HepG2 (cell line): Measurements from ENCODE around the gene ESYT3. TPM values are rescaled to one million over a fixed set of nuclear protein-coding genes. Genes with fewer than 3 reads are reported as not detected.

ENCODE experiments used
- ATAC-seq: fragments of 200-7000 bp; cut with Tn5 transposase; 3 replicates; pipeline ENCODE4 v1.9.1; 2020; ENCODE audit warnings: mild to moderate bottlenecking, moderate library complexity
- BruUV-seq: library from RNA; stranded (reverse); fragments of 400-500 nt; replicated peaks from 2 replicates; lab custom pipeline; 2021; lab: Mats Ljungman, UMichigan
- CTCF ChIA-PET: fragments of 300-600 bp; formaldehyde crosslinking; extraction: SDS; loops from one replicate; lab custom pipeline; 2021; ENCODE audit warnings: low total read pairs, inconsistent platforms, low intra/inter-chr PET ratio; lab: Yijun Ruan, JAX
- POLR2A ChIA-PET: fragments of 350-600 bp; sonication (Branson Sonifier 250); formaldehyde crosslinking; loops from one replicate; lab custom pipeline; 2020; ENCODE audit warnings: antibody characterized with exemption, inconsistent platforms; lab: Yijun Ruan, JAX
- DNase-seq: peaks from one replicate; pipeline ENCODE4 v3.0.0-alpha.2; 2015; ENCODE audit warnings: low spot score
- FAIRE-seq: peaks from 3 replicates; lab custom pipeline; 2011; peaks lifted over from hg19 to GRCh38; lab: Jason Lieb, UNC
- H2AFZ ChIP-seq: one replicate; pipeline ENCODE4 v1.6.1; 2011; ENCODE audit warnings: low read length, inconsistent platforms
- H3K27ac ChIP-seq: fragments of 300-600 bp; 3 replicates; pipeline ENCODE4 v1.8.0; 2011; ENCODE audit warnings: mixed run types, mild to moderate bottlenecking, mixed read lengths, low read length, inconsistent platforms; ENCODE audit not compliant: insufficient read depth; ENCODE audit errors: extremely low read length
- H3K27me3 ChIP-seq, 2 experiments: fragments of 200-600 bp in 1 of 2; 2 replicates in 1 of 2; 3 replicates in 1 of 2; pipeline versions ENCODE4 v1.6.0 to v1.8.0; 2011; ENCODE audit warnings: low read length in 2 of 2, mild to moderate bottlenecking in 2 of 2, moderate library complexity in 2 of 2, inconsistent platforms in 1 of 2; ENCODE audit not compliant: insufficient read depth in 2 of 2, control insufficient read depth in 1 of 2
- H3K36me3 ChIP-seq, 2 experiments: fragments of 200-600 bp in 1 of 2; replicated peaks in 1 of 2; 2 replicates in 1 of 2; 3 replicates in 1 of 2; pipeline versions ENCODE4 v1.5.1 to v1.8.0; 2011; ENCODE audit warnings: low read length in 2 of 2, inconsistent platforms in 1 of 2; ENCODE audit not compliant: insufficient read depth in 2 of 2, control insufficient read depth in 1 of 2
- H3K4me1 ChIP-seq: 2 replicates; pipeline ENCODE4 v1.5.1; 2012; ENCODE audit warnings: low read length, inconsistent platforms; ENCODE audit not compliant: insufficient read depth
- H3K4me2 ChIP-seq: 2 replicates; pipeline ENCODE4 v1.6.0; 2011; ENCODE audit warnings: low read depth, low read length, inconsistent platforms
- H3K4me3 ChIP-seq, 3 experiments: fragments of 200-600 bp in 1 of 3; sonication (generic), shearing (Covaris generic) in 1 of 3; replicated peaks in 1 of 3; 2 replicates each; pipeline ENCODE4 v1.5.1; 2011 to 2016; ENCODE audit warnings: low read length in 3 of 3, inconsistent platforms in 2 of 3, low read depth in 2 of 3, mild to moderate bottlenecking in 2 of 3, control low read depth in 1 of 3, mixed read lengths in 1 of 3; ENCODE audit not compliant: insufficient read depth in 1 of 3
- H3K79me2 ChIP-seq: one replicate; pipeline ENCODE4 v1.6.1; 2011; ENCODE audit warnings: low read length, inconsistent platforms; ENCODE audit not compliant: insufficient read depth
- H3K9ac ChIP-seq: 2 replicates; pipeline ENCODE4 v1.6.0; 2011; ENCODE audit warnings: mild to moderate bottlenecking, low read depth, low read length, inconsistent platforms; ENCODE audit not compliant: insufficient read depth
- H3K9me3 ChIP-seq: 2 replicates; pipeline ENCODE4 v1.5.1; 2012; ENCODE audit warnings: mild to moderate bottlenecking, low read length
- H4K20me1 ChIP-seq: 2 replicates; pipeline ENCODE4 v1.6.0; 2011; ENCODE audit warnings: inconsistent platforms, mild to moderate bottlenecking, low read length, moderate library complexity; ENCODE audit not compliant: insufficient read depth
- BRCA1 ChIP-seq: sonication (generic); formaldehyde crosslinking; IDR thresholded peaks from 2 replicates; pipeline ENCODE4 v1.4.0; 2020; ENCODE audit warnings: missing genetic modification reagents
- HHEX ChIP-seq: IDR thresholded peaks from 2 replicates; pipeline ENCODE4 v1.6.1; 2016; ENCODE audit warnings: control low read depth
- NCOA1 ChIP-seq: sonication (generic); formaldehyde crosslinking; IDR thresholded peaks from 2 replicates; pipeline ENCODE4 v1.9.0; 2021; ENCODE audit warnings: missing genetic modification reagents
- TBX3 ChIP-seq: fragments of 450-650 bp; IDR thresholded peaks from 2 replicates; pipeline ENCODE4 v1.6.1; 2017; ENCODE audit warnings: antibody characterized with exemption, mild to moderate bottlenecking, inconsistent platforms, borderline replicate concordance
- U2AF2 ChIP-seq: fragments of 200-400 bp; formaldehyde crosslinking; IDR thresholded peaks from 2 replicates; pipeline ENCODE4 v1.6.1; 2017; ENCODE audit warnings: low read depth, mild to moderate bottlenecking, low read length
- XRCC5 ChIP-seq: fragments of 200-400 bp; formaldehyde crosslinking; optimal IDR thresholded peaks from 2 replicates; pipeline ENCODE3; 2017; ENCODE audit warnings: mild to moderate bottlenecking, low read length
- ZNF160 ChIP-seq: sonication (generic); formaldehyde crosslinking; IDR thresholded peaks from 2 replicates; pipeline ENCODE4 v1.8.0; 2022; ENCODE audit warnings: mild to moderate bottlenecking, inconsistent platforms, missing genetic modification reagents
- ZNF296 ChIP-seq: sonication (generic); formaldehyde crosslinking; conservative IDR thresholded peaks from 2 replicates; pipeline ENCODE4 v1.5.0; 2020; ENCODE audit warnings: mild to moderate bottlenecking, missing genetic modification reagents
- ZNF33B ChIP-seq: sonication (generic); formaldehyde crosslinking; IDR thresholded peaks from 2 replicates; pipeline ENCODE4 v1.5.1; 2020; ENCODE audit warnings: mild to moderate bottlenecking, missing genetic modification reagents
- ZSCAN30 ChIP-seq: sonication (generic); formaldehyde crosslinking; IDR thresholded peaks from 2 replicates; pipeline ENCODE4 v1.5.0; 2020; ENCODE audit warnings: mild to moderate bottlenecking, missing genetic modification reagents
- WGBS: methylation state at CpG from one replicate; pipeline ENCODE4 v1.1.6; 2017; ENCODE audit warnings: low lambda C conversion rate; 5-methylcytosine and 5-hydroxymethylcytosine counted together
- in situ Hi-C: cut with HindIII; loops from 2 replicates; pipeline ENCODE4 v1.10.0; 2017; ENCODE audit warnings: low pct_unique_long_range_greater_than_20kb; ENCODE audit not compliant: extremely low pct_ligation_motif_present
- intact Hi-C: fragments of 100-400 bp; cut with micrococcal nuclease; formaldehyde crosslinking; loops from one replicate; pipeline ENCODE4 v1.10.0; 2022; ENCODE audit not compliant: unreplicated experiment
- polyA plus RNA-seq, 8 experiments: library from polyadenylated mRNA; depleted of rRNA in 3 of 8; stranded (reverse) in 7 of 8; unstranded in 1 of 8; fragments of >200 nt; fragmentation: Illumina TruSeq in 4 of 8; extraction: Trizol in 4 of 8; gene quantifications; 2 replicates each; pipeline versions ENCODE4 v1.2.1 to v1.2.3, GENCODE V29; 2011 to 2016; ENCODE audit warnings: low read depth in 4 of 8, missing spikeins in 1 of 8, mixed read lengths in 1 of 8; ENCODE audit not compliant: insufficient read depth in 1 of 8
- total RNA-seq, 5 experiments: library from RNA; depleted of rRNA; stranded (reverse); fragments of >200 nt; fragmentation: Illumina TruSeq; extraction: Trizol; gene quantifications; 2 replicates each; pipeline ENCODE4 v1.2.3, GENCODE V29; 2016; ENCODE audit warnings: low read depth in 1 of 5
- TF ChIP-seq, protein P1 (sequence below): sonication (generic); formaldehyde crosslinking; IDR thresholded peaks from 2 replicates; pipeline ENCODE4 v1.5.0; 2020; ENCODE audit warnings: missing genetic modification reagents
- TF ChIP-seq, protein P2 (sequence below): sonication (generic); formaldehyde crosslinking; IDR thresholded peaks from 2 replicates; pipeline ENCODE4 v1.4.0; 2020; ENCODE audit warnings: mild to moderate bottlenecking, low read depth, missing genetic modification reagents
- TF ChIP-seq, protein P3 (sequence below): sonication (generic); formaldehyde crosslinking; IDR thresholded peaks from 2 replicates; pipeline ENCODE4 v1.9.0; 2021; ENCODE audit warnings: mild to moderate bottlenecking, missing genetic modification reagents
- TF ChIP-seq, protein P4 (sequence below): sonication (generic); formaldehyde crosslinking; IDR thresholded peaks from 2 replicates; pipeline ENCODE4 v1.4.0; 2020; ENCODE audit warnings: missing genetic modification reagents, mild to moderate bottlenecking, borderline replicate concordance

The ESYT3 gene
- total and polyA plus RNA-seq, 2 of the 13 experiments (the other 11 are each of a cell fraction or from before 2014, with no cell fraction given): 1.5 to 4.1 TPM

GRCh38 chr3:138389144-138389601, 45.2 kb upstream of the ESYT3 start:
- Histone ChIP-seq H3K4me2 (no peak overlapping the region), H3K27me3 (no peaks in the 10 kb centered on the region), H3K9me3 (no peaks in the 10 kb centered on the region), H2AFZ (no peak overlapping the region), H3K36me3 (0 out of 5 replicates have a peak, but pooled peaks cover 0 to 3% of the 10 kb centered on the region in 2 experiments), H3K4me3 (no peak overlapping the region), H4K20me1 (no peaks in the 10 kb centered on the region), H3K4me1 (peaks cover 5% of the 10 kb centered on the region), H3K27ac (no peak overlapping the region), H3K9ac (no peak overlapping the region), H3K79me2 (no peaks in the 10 kb centered on the region)
- 97% methylated on average over 6 of the region's 6 CpGs for WGBS
- ChIA-PET POLR2A (no interaction called here), CTCF (no interaction called here)
- no peak for ATAC-seq
- no TSS peak for BruUV-seq
- no peak for FAIRE-seq
- intact Hi-C loops: no loop called here
- in situ Hi-C loops: no loop called here
- DNase-seq: no peak
- no peak for TF ChIP-seq ZNF160 (CRISPR knock-in tag)
- TF ChIP-seq, protein P1, sequence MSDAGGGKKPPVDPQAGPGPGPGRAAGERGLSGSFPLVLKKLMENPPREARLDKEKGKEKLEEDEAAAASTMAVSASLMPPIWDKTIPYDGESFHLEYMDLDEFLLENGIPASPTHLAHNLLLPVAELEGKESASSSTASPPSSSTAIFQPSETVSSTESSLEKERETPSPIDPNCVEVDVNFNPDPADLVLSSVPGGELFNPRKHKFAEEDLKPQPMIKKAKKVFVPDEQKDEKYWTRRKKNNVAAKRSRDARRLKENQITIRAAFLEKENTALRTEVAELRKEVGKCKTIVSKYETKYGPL (CRISPR knock-in tag): no peak
- TF ChIP-seq, protein P2, sequence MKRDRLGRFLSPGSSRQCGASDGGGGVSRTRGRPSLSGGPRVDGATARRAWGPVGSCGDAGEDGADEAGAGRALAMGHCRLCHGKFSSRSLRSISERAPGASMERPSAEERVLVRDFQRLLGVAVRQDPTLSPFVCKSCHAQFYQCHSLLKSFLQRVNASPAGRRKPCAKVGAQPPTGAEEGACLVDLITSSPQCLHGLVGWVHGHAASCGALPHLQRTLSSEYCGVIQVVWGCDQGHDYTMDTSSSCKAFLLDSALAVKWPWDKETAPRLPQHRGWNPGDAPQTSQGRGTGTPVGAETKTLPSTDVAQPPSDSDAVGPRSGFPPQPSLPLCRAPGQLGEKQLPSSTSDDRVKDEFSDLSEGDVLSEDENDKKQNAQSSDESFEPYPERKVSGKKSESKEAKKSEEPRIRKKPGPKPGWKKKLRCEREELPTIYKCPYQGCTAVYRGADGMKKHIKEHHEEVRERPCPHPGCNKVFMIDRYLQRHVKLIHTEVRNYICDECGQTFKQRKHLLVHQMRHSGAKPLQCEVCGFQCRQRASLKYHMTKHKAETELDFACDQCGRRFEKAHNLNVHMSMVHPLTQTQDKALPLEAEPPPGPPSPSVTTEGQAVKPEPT (CRISPR knock-in tag): no peak
- TF ChIP-seq BRCA1 (CRISPR knock-in tag): no peak
- no peak for TF ChIP-seq TBX3
- no peak for TF ChIP-seq XRCC5
- TF ChIP-seq HHEX: no peak
- TF ChIP-seq, protein P3, sequence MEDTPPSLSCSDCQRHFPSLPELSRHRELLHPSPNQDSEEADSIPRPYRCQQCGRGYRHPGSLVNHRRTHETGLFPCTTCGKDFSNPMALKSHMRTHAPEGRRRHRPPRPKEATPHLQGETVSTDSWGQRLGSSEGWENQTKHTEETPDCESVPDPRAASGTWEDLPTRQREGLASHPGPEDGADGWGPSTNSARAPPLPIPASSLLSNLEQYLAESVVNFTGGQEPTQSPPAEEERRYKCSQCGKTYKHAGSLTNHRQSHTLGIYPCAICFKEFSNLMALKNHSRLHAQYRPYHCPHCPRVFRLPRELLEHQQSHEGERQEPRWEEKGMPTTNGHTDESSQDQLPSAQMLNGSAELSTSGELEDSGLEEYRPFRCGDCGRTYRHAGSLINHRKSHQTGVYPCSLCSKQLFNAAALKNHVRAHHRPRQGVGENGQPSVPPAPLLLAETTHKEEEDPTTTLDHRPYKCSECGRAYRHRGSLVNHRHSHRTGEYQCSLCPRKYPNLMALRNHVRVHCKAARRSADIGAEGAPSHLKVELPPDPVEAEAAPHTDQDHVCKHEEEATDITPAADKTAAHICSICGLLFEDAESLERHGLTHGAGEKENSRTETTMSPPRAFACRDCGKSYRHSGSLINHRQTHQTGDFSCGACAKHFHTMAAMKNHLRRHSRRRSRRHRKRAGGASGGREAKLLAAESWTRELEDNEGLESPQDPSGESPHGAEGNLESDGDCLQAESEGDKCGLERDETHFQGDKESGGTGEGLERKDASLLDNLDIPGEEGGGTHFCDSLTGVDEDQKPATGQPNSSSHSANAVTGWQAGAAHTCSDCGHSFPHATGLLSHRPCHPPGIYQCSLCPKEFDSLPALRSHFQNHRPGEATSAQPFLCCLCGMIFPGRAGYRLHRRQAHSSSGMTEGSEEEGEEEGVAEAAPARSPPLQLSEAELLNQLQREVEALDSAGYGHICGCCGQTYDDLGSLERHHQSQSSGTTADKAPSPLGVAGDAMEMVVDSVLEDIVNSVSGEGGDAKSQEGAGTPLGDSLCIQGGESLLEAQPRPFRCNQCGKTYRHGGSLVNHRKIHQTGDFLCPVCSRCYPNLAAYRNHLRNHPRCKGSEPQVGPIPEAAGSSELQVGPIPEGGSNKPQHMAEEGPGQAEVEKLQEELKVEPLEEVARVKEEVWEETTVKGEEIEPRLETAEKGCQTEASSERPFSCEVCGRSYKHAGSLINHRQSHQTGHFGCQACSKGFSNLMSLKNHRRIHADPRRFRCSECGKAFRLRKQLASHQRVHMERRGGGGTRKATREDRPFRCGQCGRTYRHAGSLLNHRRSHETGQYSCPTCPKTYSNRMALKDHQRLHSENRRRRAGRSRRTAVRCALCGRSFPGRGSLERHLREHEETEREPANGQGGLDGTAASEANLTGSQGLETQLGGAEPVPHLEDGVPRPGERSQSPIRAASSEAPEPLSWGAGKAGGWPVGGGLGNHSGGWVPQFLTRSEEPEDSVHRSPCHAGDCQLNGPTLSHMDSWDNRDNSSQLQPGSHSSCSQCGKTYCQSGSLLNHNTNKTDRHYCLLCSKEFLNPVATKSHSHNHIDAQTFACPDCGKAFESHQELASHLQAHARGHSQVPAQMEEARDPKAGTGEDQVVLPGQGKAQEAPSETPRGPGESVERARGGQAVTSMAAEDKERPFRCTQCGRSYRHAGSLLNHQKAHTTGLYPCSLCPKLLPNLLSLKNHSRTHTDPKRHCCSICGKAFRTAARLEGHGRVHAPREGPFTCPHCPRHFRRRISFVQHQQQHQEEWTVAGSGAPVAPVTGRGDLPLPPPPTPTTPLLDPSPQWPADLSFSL (CRISPR knock-in tag): no peak
- no peak for TF ChIP-seq U2AF2
- TF ChIP-seq ZSCAN30: no peak
- TF ChIP-seq ZNF33B (CRISPR knock-in tag): no peak
- TF ChIP-seq ZNF296 (CRISPR knock-in tag): no peak
- TF ChIP-seq, protein P4, sequence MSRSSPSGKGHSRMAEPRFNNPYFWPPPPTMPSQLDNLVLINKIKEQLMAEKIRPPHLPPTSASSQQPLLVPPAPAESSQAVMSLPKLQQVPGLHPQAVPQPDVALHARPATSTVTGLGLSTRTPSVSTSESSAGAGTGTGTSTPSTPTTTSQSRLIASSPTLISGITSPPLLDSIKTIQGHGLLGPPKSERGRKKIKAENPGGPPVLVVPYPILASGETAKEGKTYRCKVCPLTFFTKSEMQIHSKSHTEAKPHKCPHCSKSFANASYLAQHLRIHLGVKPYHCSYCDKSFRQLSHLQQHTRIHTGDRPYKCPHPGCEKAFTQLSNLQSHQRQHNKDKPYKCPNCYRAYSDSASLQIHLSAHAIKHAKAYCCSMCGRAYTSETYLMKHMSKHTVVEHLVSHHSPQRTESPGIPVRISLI (CRISPR knock-in tag): no peak
- no peak for TF ChIP-seq NCOA1 (CRISPR knock-in tag)
